HL-60 (cell line): ENCODE measurements around the gene FARP1.

Experiments
- CTCF ChIP-seq: IDR thresholded peaks from one replicate; pipeline ENCODE4 v1.5.1; 2011; ENCODE audit warnings: low read length, control low read depth, inconsistent platforms; ENCODE audit not compliant: insufficient read depth
- GABPA ChIP-seq: IDR thresholded peaks from 2 replicates; pipeline ENCODE4 v1.6.1; 2012; ENCODE audit warnings: low read depth
- POLR2AphosphoS5 ChIP-seq: IDR thresholded peaks from 2 replicates; pipeline ENCODE4 v1.6.1; 2012; ENCODE audit warnings: low read depth
- REST ChIP-seq: IDR thresholded peaks from 2 replicates; pipeline ENCODE4 v1.6.1; 2012; ENCODE audit warnings: low read depth; ENCODE audit not compliant: insufficient replicate concordance
- SPI1 ChIP-seq: IDR thresholded peaks from 2 replicates; pipeline ENCODE4 v1.6.1; 2012; ENCODE audit warnings: low read depth, mild to moderate bottlenecking, borderline replicate concordance

- TF ChIP-seq CTCF (no peak), REST (no peak), GABPA (no peak), POLR2AphosphoS5 (no peak), SPI1 (no peak)
Observed at GRCh38 chr13:98442391-98443230, 299.7 kb downstream of the FARP1 start.
